IgD-negative memory B cell (primary cell): ENCODE results near the gene ISM1. TPM values are rescaled to one million over a fixed set of nuclear protein-coding genes. Genes with fewer than 3 reads are reported as not detected.

Experiments
- H3K27ac Mint-ChIP-seq, 3 donors: one replicate each; pipeline ENCODE4 v1.8.0; 2020 to 2022; ENCODE audit warnings: mild to moderate bottlenecking in 3 of 3, mixed read lengths in 3 of 3, moderate library complexity in 1 of 3
- H3K27me3 Mint-ChIP-seq: one replicate; pipeline ENCODE4 v1.8.0; 2021; ENCODE audit warnings: mixed read lengths
- H3K36me3 Mint-ChIP-seq: one replicate; pipeline ENCODE4 v1.8.0; 2020; ENCODE audit warnings: mild to moderate bottlenecking, mixed read lengths
- H3K4me1 Mint-ChIP-seq, 3 donors: one replicate each; pipeline ENCODE4 v1.8.0; 2020 to 2022; ENCODE audit warnings: mixed read lengths in 3 of 3, mild to moderate bottlenecking in 1 of 3
- H3K4me3 Mint-ChIP-seq, 4 donors: one replicate each; pipeline ENCODE4 v1.8.0; 2020 to 2022; ENCODE audit warnings: mild to moderate bottlenecking in 4 of 4, mixed read lengths in 4 of 4, moderate library complexity in 3 of 4
- H3K9me3 Mint-ChIP-seq, 3 donors: one replicate each; pipeline ENCODE4 v1.8.0; 2020 to 2021; ENCODE audit warnings: mixed read lengths in 3 of 3, mild to moderate bottlenecking in 1 of 3
- polyA plus RNA-seq: library from polyadenylated mRNA; unstranded; fragments of 300-500 nt; fragmentation: Illumina TruSeq; gene quantifications from one replicate; pipeline ENCODE4 v1.2.3, GENCODE V29; 2021

ISM1 gene
- polyA plus RNA-seq: 0.13 TPM

GRCh38 chr20:13220904-13221297, at the start of gene ISM1:
Gene ISM1 (plus strand): TSS chr20:13221274. CDS start chr20:13221777, 503 bp downstream.
- H3K27me3 Mint-ChIP-seq: peaks cover 53% of the 10 kb centered on the region
- peak within 1 kb of the TSS in 3 of 4 donors; percentile 12 to 78 (median 76) for H3K4me3 Mint-ChIP-seq
- H3K36me3 Mint-ChIP-seq: no peaks in the 10 kb centered on the region
- peaks cover 0 to 1% (median 0%) of the 10 kb centered on the region in 3 donors for H3K4me1 Mint-ChIP-seq
- no peak within 1 kb of the TSS for H3K27ac Mint-ChIP-seq
- no peaks in the 10 kb centered on the region for H3K9me3 Mint-ChIP-seq

GRCh38 chr20:13173201-13173600, 47.9 kb upstream of the ISM1 start:
- peak overlapping the region in 1 of 4 donors; percentile 35 for H3K4me3 Mint-ChIP-seq
- no peaks in the 10 kb centered on the region for H3K4me1 Mint-ChIP-seq
- H3K27me3 Mint-ChIP-seq: peaks cover 3% of the 10 kb centered on the region
- H3K9me3 Mint-ChIP-seq: peaks cover 5 to 17% (median 9%) of the 10 kb centered on the region in 3 donors
- peaks cover 4% of the 10 kb centered on the region for H3K36me3 Mint-ChIP-seq
- H3K27ac Mint-ChIP-seq: no peak overlapping the region

GRCh38 chr20:13174402-13174801, 46.7 kb upstream of the ISM1 start:
- peaks cover 1% of the 10 kb centered on the region for H3K27me3 Mint-ChIP-seq
- no peak overlapping the region for H3K27ac Mint-ChIP-seq
- peaks cover 5 to 17% (median 9%) of the 10 kb centered on the region in 3 donors for H3K9me3 Mint-ChIP-seq
- H3K4me1 Mint-ChIP-seq: no peaks in the 10 kb centered on the region
- H3K36me3 Mint-ChIP-seq: peaks cover 4% of the 10 kb centered on the region
- peak overlapping the region in 1 of 4 donors; percentile 32 for H3K4me3 Mint-ChIP-seq

- H3K27me3 Mint-ChIP-seq: peaks cover 2% of the 10 kb centered on the region
- H3K9me3 Mint-ChIP-seq: peaks cover 0 to 10% (median 4%) of the 10 kb centered on the region in 3 donors
- no peak overlapping the region for H3K4me3 Mint-ChIP-seq
- H3K4me1 Mint-ChIP-seq: no peaks in the 10 kb centered on the region
- H3K27ac Mint-ChIP-seq: no peak overlapping the region
- peaks cover 2% of the 10 kb centered on the region for H3K36me3 Mint-ChIP-seq
These were observed 39.8 kb upstream of the ISM1 start for GRCh38 chr20:13180986-13181889.

- H3K4me1 Mint-ChIP-seq: peaks cover 0 to 1% (median 0%) of the 10 kb centered on the region in 3 donors
- H3K9me3 Mint-ChIP-seq: peaks cover 0 to 2% (median 0%) of the 10 kb centered on the region in 3 donors
- H3K36me3 Mint-ChIP-seq: no peaks in the 10 kb centered on the region
- H3K27ac Mint-ChIP-seq: no peak overlapping the region
- H3K4me3 Mint-ChIP-seq: no peak overlapping the region
- peaks cover 5% of the 10 kb centered on the region for H3K27me3 Mint-ChIP-seq
These were observed 38.1 kb upstream of the ISM1 start for GRCh38 chr20:13183005-13183404.

GRCh38 chr20:13186043-13186774, 34.9 kb upstream of the ISM1 start:
- no peak overlapping the region for H3K27ac Mint-ChIP-seq
- peaks cover 2% of the 10 kb centered on the region for H3K36me3 Mint-ChIP-seq
- no peaks in the 10 kb centered on the region for H3K9me3 Mint-ChIP-seq
- peaks cover 0 to 1% (median 0%) of the 10 kb centered on the region in 3 donors for H3K4me1 Mint-ChIP-seq
- H3K4me3 Mint-ChIP-seq: no peak overlapping the region
- peaks cover 3% of the 10 kb centered on the region for H3K27me3 Mint-ChIP-seq

GRCh38 chr20:13187899-13188298, 33.2 kb upstream of the ISM1 start:
- peaks cover 2% of the 10 kb centered on the region for H3K36me3 Mint-ChIP-seq
- no peak overlapping the region for H3K27ac Mint-ChIP-seq
- H3K9me3 Mint-ChIP-seq: no peaks in the 10 kb centered on the region
- no peak overlapping the region for H3K4me3 Mint-ChIP-seq
- H3K27me3 Mint-ChIP-seq: peaks cover 3% of the 10 kb centered on the region
- H3K4me1 Mint-ChIP-seq: peaks cover 0 to 4% (median 0%) of the 10 kb centered on the region in 3 donors

GRCh38 chr20:13199279-13199678, 21.8 kb upstream of the ISM1 start:
- Mint-ChIP-seq H3K27me3 (no peaks in the 10 kb centered on the region), H3K27ac (no peak overlapping the region), H3K36me3 (no peaks in the 10 kb centered on the region), H3K4me3 (no peak overlapping the region), H3K9me3 (no peaks in the 10 kb centered on the region), H3K4me1 (no peaks in the 10 kb centered on the region)

- peak overlapping the region in 1 of 4 donors; percentile 33 for H3K4me3 Mint-ChIP-seq
- peak overlapping the region in 1 of 3 donors; percentile 36 for H3K27ac Mint-ChIP-seq
- no peaks in the 10 kb centered on the region for H3K36me3 Mint-ChIP-seq
These were observed 20.1 kb upstream of the ISM1 start for GRCh38 chr20:13200767-13201500.

GRCh38 chr20:13202565-13202964, 18.5 kb upstream of the ISM1 start:
- no peak overlapping the region for H3K4me3 Mint-ChIP-seq

More at GRCh38 chr20:13200767-13201500, 20.1 kb upstream of the ISM1 start:
- no peaks in the 10 kb centered on the region for H3K9me3 Mint-ChIP-seq
- no peaks in the 10 kb centered on the region for H3K4me1 Mint-ChIP-seq
- H3K27me3 Mint-ChIP-seq: no peaks in the 10 kb centered on the region

GRCh38 chr20:13205425-13205824, 15.6 kb upstream of the ISM1 start:
- Mint-ChIP-seq H3K36me3 (no peaks in the 10 kb centered on the region), H3K27me3 (no peaks in the 10 kb centered on the region), H3K27ac (no peak overlapping the region), H3K4me1 (no peaks in the 10 kb centered on the region), H3K4me3 (no peak overlapping the region), H3K9me3 (no peaks in the 10 kb centered on the region)

More at GRCh38 chr20:13202565-13202964, 18.5 kb upstream of the ISM1 start:
- Mint-ChIP-seq H3K27me3 (no peaks in the 10 kb centered on the region), H3K9me3 (no peaks in the 10 kb centered on the region), H3K36me3 (no peaks in the 10 kb centered on the region), H3K27ac (no peak overlapping the region), H3K4me1 (no peaks in the 10 kb centered on the region)

- H3K27me3 Mint-ChIP-seq: no peaks in the 10 kb centered on the region
- H3K36me3 Mint-ChIP-seq: no peaks in the 10 kb centered on the region
- no peak overlapping the region for H3K27ac Mint-ChIP-seq
- no peak overlapping the region for H3K4me3 Mint-ChIP-seq
- no peaks in the 10 kb centered on the region for H3K9me3 Mint-ChIP-seq
- no peaks in the 10 kb centered on the region for H3K4me1 Mint-ChIP-seq
These were observed 15.1 kb upstream of the ISM1 start for GRCh38 chr20:13205848-13206434.

GRCh38 chr20:13207016-13207415, 14.1 kb upstream of the ISM1 start:
- no peaks in the 10 kb centered on the region for H3K36me3 Mint-ChIP-seq
- no peaks in the 10 kb centered on the region for H3K9me3 Mint-ChIP-seq
- H3K27ac Mint-ChIP-seq: no peak overlapping the region
- no peak overlapping the region for H3K4me3 Mint-ChIP-seq
- H3K27me3 Mint-ChIP-seq: no peaks in the 10 kb centered on the region
- no peaks in the 10 kb centered on the region for H3K4me1 Mint-ChIP-seq

GRCh38 chr20:13211956-13212618, 9.0 kb upstream of the ISM1 start:
- H3K36me3 Mint-ChIP-seq: no peaks in the 10 kb centered on the region
- H3K4me3 Mint-ChIP-seq: no peak overlapping the region
- H3K4me1 Mint-ChIP-seq: no peaks in the 10 kb centered on the region
- H3K27me3 Mint-ChIP-seq: peaks cover 9% of the 10 kb centered on the region
- H3K27ac Mint-ChIP-seq: no peak overlapping the region
- no peaks in the 10 kb centered on the region for H3K9me3 Mint-ChIP-seq
